ENCODE data around the gene RPL13. TPM values are rescaled to one million over a fixed set of nuclear protein-coding genes. Genes with fewer than 3 reads are reported as not detected.

Gene RPL13
- total RNA-seq, 4 donors from 2014 or later = 3,190 to 3,814 (median 3,321) TPM

DNA sequence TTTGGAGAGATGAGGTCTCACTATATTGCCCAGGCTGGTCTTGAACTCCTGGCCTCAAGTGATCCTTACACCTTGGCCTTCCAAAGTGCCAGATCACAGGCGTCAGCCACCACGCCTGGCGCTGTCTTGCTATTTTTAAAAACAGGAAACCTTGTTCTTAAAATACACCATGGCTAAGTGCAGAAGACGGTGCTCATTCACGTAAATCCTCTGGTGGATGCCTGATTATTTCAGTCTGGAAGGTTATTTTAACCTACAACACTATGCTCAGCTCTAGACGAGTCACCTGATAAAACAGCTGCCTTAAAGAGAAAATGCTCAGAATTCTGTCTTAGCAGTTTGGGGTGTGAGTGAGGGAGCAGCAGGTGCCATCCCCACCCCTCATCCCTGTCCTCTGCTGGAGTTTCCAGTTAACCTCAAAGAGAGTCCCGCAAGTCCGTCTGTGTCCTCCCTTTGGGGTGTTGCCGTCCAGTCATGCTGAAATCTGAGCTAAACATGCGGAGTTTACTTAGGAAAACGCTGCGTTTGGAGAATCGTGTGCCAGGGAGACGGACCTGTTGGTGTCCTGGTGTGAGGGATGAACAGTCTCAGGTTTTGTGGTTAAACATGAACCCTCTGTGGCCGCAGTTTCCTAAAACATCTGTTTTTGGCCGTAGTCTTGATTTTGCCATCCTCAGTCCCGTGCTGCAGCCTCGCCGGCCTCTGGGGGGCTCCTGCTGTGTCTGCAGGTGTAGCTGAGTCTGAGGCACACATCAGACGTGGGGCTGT lies 35.2 kb upstream of the RPL13 start:
- TF ChIP-seq CTCF (IDR thresholded peaks at IDR 0.05) (no peak), POLR2A (IDR thresholded peaks at IDR 0.05) (no peak), POLR2AphosphoS5 (IDR thresholded peaks at IDR 0.05) (no peak), EP300 (IDR thresholded peaks at IDR 0.05; ENCODE audit: low read depth) (no peak)
- DNase-seq = peak; percentile 24
- Histone ChIP-seq H3K4me3 (no peak overlapping the region), H3K27ac (no peak overlapping the region), H3K27me3 (no peaks in the 10 kb centered on the region), H3K4me1 (no peaks in the 10 kb centered on the region), H3K9me3 (no peaks in the 10 kb centered on the region), H3K36me3 (peaks cover 0 to 63% (median 21%) of the 10 kb centered on the region in 4 donors)
- intact Hi-C loops (cut with DNase I; ENCODE audit: low total_unique reads) = no loop called here
- WGBS, 2 donors (ENCODE audit: low coverage in 1 of 2) = 84 to 93% methylated on average over 9 to 20 of the region's 20 CpGs
- in situ Hi-C loops (cut with MboI; ENCODE audit: low pct_ligation_motif_present in 1 of 4, low pct_unique_long_range_greater_than_20kb in 1 of 4, low sequenced_read_pairs in 3 of 4) = no loop called here

- H3K4me1 ChIP-seq = peaks cover 0 to 7% (median 0%) of the 10 kb centered on the region in 4 donors
- no peak overlapping the region for H3K4me3 ChIP-seq
- TF ChIP-seq CTCF (IDR thresholded peaks at IDR 0.05) = no peak
- no peak for TF ChIP-seq POLR2AphosphoS5 (IDR thresholded peaks at IDR 0.05)
- no peak for TF ChIP-seq EP300 (IDR thresholded peaks at IDR 0.05; ENCODE audit: low read depth)
- TF ChIP-seq POLR2A (IDR thresholded peaks at IDR 0.05) = no peak
- peaks cover 0 to 60% (median 22%) of the 10 kb centered on the region in 4 donors for H3K36me3 ChIP-seq
- DNase-seq = no peak
- intact Hi-C loops (cut with DNase I; ENCODE audit: low total_unique reads) (no loop called here), in situ Hi-C loops (cut with MboI; ENCODE audit: low pct_ligation_motif_present in 1 of 4, low pct_unique_long_range_greater_than_20kb in 1 of 4, low sequenced_read_pairs in 3 of 4) (no loop called here)
- WGBS, 2 donors (ENCODE audit: low coverage in 1 of 2) = 86 to 100% methylated on average over 1 to 16 of the region's 16 CpGs
- H3K27ac ChIP-seq = no peak overlapping the region
- no peaks in the 10 kb centered on the region for H3K27me3 ChIP-seq
- no peaks in the 10 kb centered on the region for H3K9me3 ChIP-seq
These were observed 31.4 kb upstream of the RPL13 start for GRCh38 chr16:89529097-89529496.

DNA sequence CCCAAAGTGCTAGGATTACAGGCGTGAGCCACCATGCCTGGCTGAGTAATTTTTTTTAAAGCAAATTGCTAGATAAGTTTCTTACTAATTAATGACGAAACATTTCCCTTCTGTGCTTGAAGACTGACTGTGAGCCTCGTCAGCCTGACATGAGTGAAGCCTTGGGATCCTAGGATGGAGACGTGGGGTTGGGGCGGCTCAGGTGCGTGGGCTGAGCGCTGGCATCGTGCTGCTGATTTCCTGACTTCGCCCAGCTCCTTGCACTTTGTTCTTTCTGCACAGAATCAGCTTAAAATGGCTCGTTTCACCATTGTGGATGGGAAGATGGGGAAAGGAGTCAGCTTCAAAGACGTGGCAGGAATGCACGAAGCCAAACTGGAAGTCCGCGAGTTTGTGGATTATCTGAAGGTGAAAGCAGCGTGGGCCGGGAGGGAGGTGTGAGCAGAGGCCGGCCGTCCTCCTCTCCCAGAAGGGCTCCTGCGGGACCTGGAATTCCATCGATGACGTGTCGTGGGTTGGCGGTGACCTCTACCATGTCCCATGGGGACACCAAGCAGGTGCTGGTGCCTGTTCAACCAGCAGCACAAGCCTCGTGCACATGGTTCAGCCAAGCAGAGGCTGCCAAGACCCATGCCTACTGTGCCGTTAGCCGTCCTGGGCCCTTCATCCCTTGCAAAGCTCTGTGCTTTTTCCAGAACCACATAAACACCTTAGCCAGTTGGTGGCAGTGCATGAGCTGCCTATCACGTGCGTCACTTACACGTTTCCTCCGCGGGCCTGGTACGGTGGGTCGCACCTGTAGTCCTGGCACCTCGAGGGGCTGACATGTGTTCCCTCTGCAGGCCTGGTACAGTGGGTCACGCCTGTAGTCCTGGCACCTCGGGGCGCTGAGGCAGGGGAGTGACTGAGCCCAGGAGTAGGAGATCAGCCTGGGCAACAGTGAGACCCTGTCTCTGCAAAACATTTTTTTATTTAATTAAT lies 29.8 kb upstream of the RPL13 start:
- 94 to 100% methylated on average over 1 to 37 of the region's 37 CpGs for WGBS, 2 donors (ENCODE audit: low coverage in 1 of 2)
- in situ Hi-C loops (cut with MboI; ENCODE audit: low pct_ligation_motif_present in 1 of 4, low pct_unique_long_range_greater_than_20kb in 1 of 4, low sequenced_read_pairs in 3 of 4) = no loop called here

More for the DNA sequence above, 29.8 kb upstream of the RPL13 start:
- peaks cover 0 to 44% (median 15%) of the 10 kb centered on the region in 4 donors for H3K36me3 ChIP-seq
- no peaks in the 10 kb centered on the region for H3K9me3 ChIP-seq
- H3K4me1 ChIP-seq = peaks cover 0 to 19% (median 5%) of the 10 kb centered on the region in 4 donors
- intact Hi-C loops (cut with DNase I; ENCODE audit: low total_unique reads) = no loop called here
- no peak for DNase-seq
- no peak overlapping the region for H3K4me3 ChIP-seq
- no peaks in the 10 kb centered on the region for H3K27me3 ChIP-seq
- no peak overlapping the region for H3K27ac ChIP-seq
- TF ChIP-seq POLR2A (IDR thresholded peaks at IDR 0.05) (no peak), CTCF (IDR thresholded peaks at IDR 0.05) (no peak), POLR2AphosphoS5 (IDR thresholded peaks at IDR 0.05) (no peak), EP300 (IDR thresholded peaks at IDR 0.05; ENCODE audit: low read depth) (no peak)
